IMR-90 (cell line): ENCODE results near the gene SCIN. TPM values are rescaled to one million over a fixed set of nuclear protein-coding genes. Genes with fewer than 3 reads are reported as not detected.

Source experiments
- ATAC-seq: fragments of 200-7000 bp; cut with Tn5 transposase; 2 replicates; pipeline ENCODE4 v1.9.1; 2020; ENCODE audit warnings: low read depth, mild to moderate bottlenecking, moderate library complexity
- BruUV-seq: library from RNA; stranded (reverse); fragments of 400-500 nt; replicated peaks from 2 replicates; lab custom pipeline; 2021; lab: Mats Ljungman, UMichigan
- CTCF ChIA-PET: fragments of 300-600 bp; formaldehyde crosslinking; extraction: SDS; loops from one replicate; lab custom pipeline; 2021; ENCODE audit warnings: antibody characterized with exemption; lab: Yijun Ruan, JAX
- POLR2A ChIA-PET: fragments of 300-600 bp; sonication (Branson Sonifier 250); formaldehyde crosslinking; loops from one replicate; lab custom pipeline; 2022; ENCODE audit warnings: antibody characterized with exemption; ENCODE audit not compliant: unreplicated experiment; lab: Charles Lee
- DNase-seq: peaks from one replicate; pipeline ENCODE4 v3.0.0; 2013
- H2AFZ ChIP-seq: replicated peaks from 2 replicates; pipeline ENCODE3; 2013; ENCODE audit warnings: low read length, mild to moderate bottlenecking; ENCODE audit not compliant: poor library complexity
- H2AK5ac ChIP-seq: 2 replicates; pipeline ENCODE4 v1.6.1; 2013; ENCODE audit warnings: low read depth, low read length, inconsistent platforms
- H2AK9ac ChIP-seq: replicated peaks from 2 replicates; pipeline ENCODE3; 2013; ENCODE audit warnings: mild to moderate bottlenecking, low read depth, low read length, moderate library complexity; ENCODE audit not compliant: poor library complexity
- H2BK120ac ChIP-seq: 2 replicates; pipeline ENCODE4 v1.6.1; 2013; ENCODE audit warnings: low read depth, low read length, inconsistent platforms
- H2BK15ac ChIP-seq: 3 replicates; pipeline ENCODE4 v1.6.1; 2013; ENCODE audit warnings: low read depth, low read length, inconsistent platforms
- H2BK20ac ChIP-seq: 2 replicates; pipeline ENCODE4 v1.6.1; 2013; ENCODE audit warnings: low read depth, mild to moderate bottlenecking, inconsistent platforms, low read length, moderate library complexity
- H2BK5ac ChIP-seq: 2 replicates; pipeline ENCODE4 v1.6.1; 2013; ENCODE audit warnings: mild to moderate bottlenecking, low read depth, low read length, inconsistent platforms; ENCODE audit not compliant: poor library complexity, severe bottlenecking
- H3K14ac ChIP-seq: replicated peaks from 2 replicates; pipeline ENCODE4 v1.6.1; 2013; ENCODE audit warnings: low read depth, low read length, inconsistent platforms
- H3K18ac ChIP-seq: 2 replicates; pipeline ENCODE4 v1.6.1; 2013; ENCODE audit warnings: low read depth, low read length, control low read depth
- H3K23ac ChIP-seq: 2 replicates; pipeline ENCODE4 v1.6.1; 2013; ENCODE audit warnings: low read depth, low read length, inconsistent platforms
- H3K27ac ChIP-seq: 2 replicates; pipeline ENCODE4 v1.5.1; 2013; ENCODE audit warnings: mild to moderate bottlenecking, control low read depth, low read length; ENCODE audit not compliant: insufficient read depth
- H3K27me3 ChIP-seq: 2 replicates; pipeline ENCODE4 v1.6.1; 2013; ENCODE audit warnings: low read length; ENCODE audit not compliant: control insufficient read depth, insufficient read depth
- H3K36me3 ChIP-seq: 2 replicates; pipeline ENCODE4 v1.6.1; 2013; ENCODE audit warnings: low read length, mixed read lengths; ENCODE audit not compliant: control insufficient read depth, insufficient read depth
- H3K4ac ChIP-seq: 2 replicates; pipeline ENCODE4 v1.6.1; 2013; ENCODE audit warnings: low read depth, low read length, inconsistent platforms
- H3K4me1 ChIP-seq: 2 replicates; pipeline ENCODE4 v1.6.1; 2013; ENCODE audit warnings: low read length, mixed read lengths; ENCODE audit not compliant: control insufficient read depth, insufficient read depth
- H3K4me2 ChIP-seq: 2 replicates; pipeline ENCODE4 v1.6.1; 2013; ENCODE audit warnings: low read depth, mild to moderate bottlenecking, control low read depth, low read length, moderate library complexity
- H3K4me3 ChIP-seq: 2 replicates; pipeline ENCODE4 v1.5.1; 2013; ENCODE audit warnings: low read depth, mild to moderate bottlenecking, control low read depth, low read length, moderate library complexity; ENCODE audit not compliant: insufficient read depth
- H3K56ac ChIP-seq: 2 replicates; pipeline ENCODE4 v1.6.1; 2013; ENCODE audit warnings: low read length, inconsistent platforms; ENCODE audit not compliant: insufficient read depth; ENCODE audit errors: extremely low read depth
- H3K79me1 ChIP-seq, 2 experiments: 2 replicates each; pipeline ENCODE4 v1.6.1; 2013; ENCODE audit warnings: low read length in 2 of 2, inconsistent platforms in 1 of 2, low read depth in 1 of 2
- H3K9ac ChIP-seq: 2 replicates; pipeline ENCODE4 v1.6.1; 2013; ENCODE audit warnings: low read depth, low read length, control low read depth
- H3K9me1 ChIP-seq: 2 replicates; pipeline ENCODE4 v1.6.1; 2013; ENCODE audit warnings: low read length, inconsistent platforms; ENCODE audit not compliant: insufficient read depth
- H3K9me3 ChIP-seq: 2 replicates; pipeline ENCODE4 v1.6.1; 2013; ENCODE audit warnings: low read length; ENCODE audit not compliant: control insufficient read depth, insufficient read depth
- H4K20me1 ChIP-seq: 2 replicates; pipeline ENCODE4 v1.6.1; 2013; ENCODE audit warnings: low read length, inconsistent platforms; ENCODE audit not compliant: insufficient read depth
- H4K5ac ChIP-seq: 2 replicates; pipeline ENCODE4 v1.6.1; 2013; ENCODE audit warnings: mild to moderate bottlenecking, low read depth, low read length, control low read depth
- H4K8ac ChIP-seq, 2 experiments: 2 replicates each; pipeline ENCODE4 v1.6.1; 2013; ENCODE audit warnings: low read depth in 2 of 2, low read length in 2 of 2, control low read depth in 1 of 2, inconsistent platforms in 1 of 2
- H4K91ac ChIP-seq: 2 replicates; pipeline ENCODE4 v1.6.1; 2013; ENCODE audit warnings: low read depth, low read length, inconsistent platforms; ENCODE audit not compliant: insufficient read depth
- BHLHE40 ChIP-seq: fragments of 150-350 bp; IDR thresholded peaks from 2 replicates; pipeline ENCODE4 v1.6.1; 2016; ENCODE audit warnings: mild to moderate bottlenecking, low read depth, low read length
- CEBPB ChIP-seq: IDR thresholded peaks from 2 replicates; pipeline ENCODE4 v1.6.1; 2012; ENCODE audit warnings: low read depth, low read length, improper control_type of control experiment
- CHD1 ChIP-seq: IDR thresholded peaks from 2 replicates; pipeline ENCODE4 v1.6.1; 2012; ENCODE audit warnings: low read depth, low read length, improper control_type of control experiment
- CTCF ChIP-seq: conservative IDR thresholded peaks from 2 replicates; pipeline ENCODE4 v1.5.1; 2012; ENCODE audit warnings: mild to moderate bottlenecking, low read depth, low read length, improper control_type of control experiment
- ELK1 ChIP-seq: fragments of 150-350 bp; IDR thresholded peaks from 2 replicates; pipeline ENCODE4 v1.6.1; 2016; ENCODE audit warnings: low read depth, mild to moderate bottlenecking, low read length, moderate library complexity, borderline replicate concordance
- FOS ChIP-seq: fragments of 150-350 bp; IDR thresholded peaks from 2 replicates; pipeline ENCODE4 v1.6.1; 2016; ENCODE audit warnings: low read depth, low read length
- MAFK ChIP-seq: IDR thresholded peaks from 2 replicates; pipeline ENCODE4 v1.6.1; 2012; ENCODE audit warnings: low read depth, low read length, improper control_type of control experiment
- MAZ ChIP-seq: IDR thresholded peaks from 2 replicates; pipeline ENCODE4 v1.6.1; 2012; ENCODE audit warnings: low read depth, mild to moderate bottlenecking, low read length, improper control_type of control experiment, moderate library complexity, borderline replicate concordance
- MXI1 ChIP-seq: IDR thresholded peaks from 2 replicates; pipeline ENCODE4 v1.6.1; 2012; ENCODE audit warnings: low read depth, mild to moderate bottlenecking, low read length, moderate library complexity, borderline replicate concordance
- NFE2L2 ChIP-seq: fragments of 150-350 bp; IDR thresholded peaks from 2 replicates; pipeline ENCODE4 v1.6.1; 2016; ENCODE audit warnings: low read depth, mild to moderate bottlenecking, low read length
- POLR2A ChIP-seq: IDR thresholded peaks from 2 replicates; pipeline ENCODE4 v1.6.1; 2012; ENCODE audit warnings: mild to moderate bottlenecking, low read depth, low read length
- RCOR1 ChIP-seq: IDR thresholded peaks from 2 replicates; pipeline ENCODE4 v1.6.1; 2012; ENCODE audit warnings: mild to moderate bottlenecking, low read length, improper control_type of control experiment; ENCODE audit not compliant: insufficient replicate concordance
- RFX5 ChIP-seq: IDR thresholded peaks from 2 replicates; pipeline ENCODE4 v1.8.0; 2012; ENCODE audit warnings: low read depth, mild to moderate bottlenecking, low read length, moderate library complexity
- SMC3 ChIP-seq: fragments of 150-350 bp; IDR thresholded peaks from 2 replicates; pipeline ENCODE4 v1.6.1; 2016; ENCODE audit warnings: low read depth, mild to moderate bottlenecking, antibody characterized with exemption, low read length, moderate library complexity
- USF2 ChIP-seq: fragments of 150-350 bp; IDR thresholded peaks from 2 replicates; pipeline ENCODE4 v1.6.1; 2017; ENCODE audit warnings: mild to moderate bottlenecking, antibody characterized with exemption, low read length, low read depth
- WGBS, 2 experiments: methylation state at CpG; one replicate each; pipeline versions ENCODE4 v1.1.5 to v1.1.7; 2013; ENCODE audit warnings: missing lambda C conversion rate in 2 of 2; ENCODE audit not compliant: insufficient read length in 1 of 2; ENCODE audit errors: extremely low coverage in 2 of 2; 5-methylcytosine and 5-hydroxymethylcytosine counted together
- dilution Hi-C: fragments of 300-500 bp; cut with HindIII; formaldehyde crosslinking; loops from one replicate; pipeline ENCODE4 v1.14.3; 2018; ENCODE audit warnings: low sequenced_read_pairs; ENCODE audit not compliant: unreplicated experiment
- in situ Hi-C: fragments of 300-500 bp; cut with MboI; formaldehyde crosslinking; loops from 3 replicates; pipeline ENCODE4 v1.14.3; 2019; ENCODE audit warnings: low sequenced_read_pairs, inconsistent platforms, mixed read lengths
- intact Hi-C: fragments of 100-400 bp; cut with micrococcal nuclease; formaldehyde crosslinking; loops from 2 replicates; pipeline ENCODE4 v1.10.0; 2022
- polyA plus RNA-seq, 3 experiments: library from polyadenylated mRNA; depleted of rRNA; stranded (reverse); fragments of >200 nt; gene quantifications; 2 replicates each; pipeline ENCODE4 v1.2.3, GENCODE V29; 2012; ENCODE audit warnings: low replicate concordance in 1 of 3
- total RNA-seq: library from RNA; depleted of rRNA; stranded (reverse); fragments of >200 nt; gene quantifications from 2 replicates; pipeline ENCODE4 v1.2.3, GENCODE V29; 2012

SCIN gene
- total and polyA plus RNA-seq, 2 of the 4 experiments (the other 2 are of a cell fraction), result under 0.01 to 0.05 TPM

GRCh38 chr7:12684733-12685132 lies 114.2 kb downstream of the SCIN start:
- Histone ChIP-seq H2AK5ac (no peak overlapping the region), H2AK9ac (no peak overlapping the region), H4K5ac (no peak overlapping the region), H2BK20ac (no peak overlapping the region), H4K8ac (no peak overlapping the region), H4K20me1 (no peaks in the 10 kb centered on the region), H3K18ac (no peak overlapping the region), H3K4ac (no peak overlapping the region), H3K79me1 (peaks cover 4 to 7% of the 10 kb centered on the region in 2 experiments; a peak in 3 of 4 replicates), H3K4me3 (no peak overlapping the region), H4K91ac (no peak overlapping the region), H3K4me1 (no peaks in the 10 kb centered on the region), H3K14ac (no peak overlapping the region), H3K9me3 (no peaks in the 10 kb centered on the region), H2BK5ac (no peak overlapping the region), H3K4me2 (no peak overlapping the region), H3K9ac (no peak overlapping the region), H3K36me3 (no peaks in the 10 kb centered on the region), H2BK15ac (no peak overlapping the region), H3K27me3 (no peaks in the 10 kb centered on the region), H3K23ac (no peak overlapping the region), H3K9me1 (no peaks in the 10 kb centered on the region), H3K56ac (no peak overlapping the region), H2BK120ac (no peak overlapping the region), H3K27ac (no peak overlapping the region), H2AFZ (no peak overlapping the region)
- no peak for ATAC-seq
- WGBS, 2 experiments, result no CpG with 5 or more reads among the region's 19 CpGs
- dilution Hi-C loops, result no loop called here
- TF ChIP-seq CEBPB, result no peak
- no peak for TF ChIP-seq CTCF
- TF ChIP-seq RCOR1, result no peak
- TF ChIP-seq USF2, result no peak
- TF ChIP-seq RFX5, result no peak
- no peak for TF ChIP-seq MXI1
- no peak for TF ChIP-seq MAZ
- no peak for TF ChIP-seq ELK1
- no peak for TF ChIP-seq NFE2L2
- TF ChIP-seq BHLHE40, result no peak
- no peak for TF ChIP-seq FOS
- no peak for TF ChIP-seq POLR2A
- no peak for TF ChIP-seq MAFK
- TF ChIP-seq CHD1, result no peak
- TF ChIP-seq SMC3, result no peak
- no TSS peak for BruUV-seq
- in situ Hi-C loops, result loop anchor here (5.0 to 25.0 kb wide), 2 partner anchors 428 to 578 kb away; no protein-coding TSS in a partner anchor
- POLR2A ChIA-PET, result no interaction called here
- CTCF ChIA-PET, result interaction anchor here (1.8 kb wide), 1 partner anchor 46 kb away, joined by 7 read pairs; no protein-coding TSS in a partner anchor
- DNase-seq, result no peak
- intact Hi-C loops, result loop anchor here (5.0 kb wide), 4 partner anchors 73 to 513 kb away; no protein-coding TSS in a partner anchor
